SK-N-MC (cell line): ENCODE measurements around the gene FRMD6.
"Not testable (repeated sequence)": the region's sequence is repeated elsewhere in the genome, so short reads cannot be mapped to it uniquely, and the experiment has no call there.

ENCODE experiments used
- EZH2 ChIP-seq: fragments of 200-600 bp; sonication (generic); IDR thresholded peaks from one replicate; pipeline ENCODE4 v1.6.1; 2017; ENCODE audit warnings: antibody characterized with exemption
- POLR2AphosphoS5 ChIP-seq: IDR thresholded peaks from 2 replicates; pipeline ENCODE4 v1.6.1; 2012; ENCODE audit warnings: mild to moderate bottlenecking, low read depth, low read length, borderline replicate concordance

GRCh38 chr14:51765726-51766125, 114.0 kb downstream of the FRMD6 start:
- not testable (repeated sequence) for TF ChIP-seq POLR2AphosphoS5, EZH2
